ENCODE measurements around the gene FBXL17. TPM values are rescaled to one million over a fixed set of nuclear protein-coding genes. Genes with fewer than 3 reads are reported as not detected.

The FBXL17 gene
- total RNA-seq, 1 experiment from 2014 or later: 5.3 TPM

DNA sequence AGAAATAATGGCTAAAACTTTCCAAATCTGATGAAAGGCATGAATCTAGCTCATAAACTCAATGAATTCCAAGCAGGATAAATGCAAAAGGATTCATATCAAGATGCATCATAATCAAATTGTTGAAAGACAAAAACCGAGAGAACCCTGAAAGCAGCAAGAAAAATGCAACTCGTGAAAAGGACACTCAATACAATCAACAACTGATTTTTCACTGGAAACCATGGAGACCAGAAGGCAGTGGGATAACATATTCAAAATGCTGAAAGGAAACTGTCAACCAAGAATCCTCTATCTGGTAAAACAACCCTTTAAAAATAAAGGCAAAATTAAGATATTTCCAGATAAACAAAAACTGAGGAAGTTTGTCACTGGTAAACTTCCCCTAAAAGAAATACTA is 9.5 kb downstream of the FBXL17 start:
- no peaks in the 10 kb centered on the region for H3K27me3 ChIP-seq (ENCODE audit: insufficient read depth, low read length)
- no peaks in the 10 kb centered on the region for H3K23me2 ChIP-seq (ENCODE audit: insufficient read length, low read depth, low read length, poor library complexity, severe bottlenecking)
- H3K14ac ChIP-seq (ENCODE audit: insufficient read depth, low read length): no peak overlapping the region
- H3K27ac ChIP-seq (ENCODE audit: insufficient read length, low read depth, low read length): no peak overlapping the region
- H3K56ac ChIP-seq (ENCODE audit: insufficient read length, low read depth, low read length): no peak overlapping the region
- H2BK12ac ChIP-seq (ENCODE audit: insufficient read length, low read depth, low read length): no peak overlapping the region
- H3K79me1 ChIP-seq (ENCODE audit: insufficient read depth, low read depth, low read length, poor library complexity, severe bottlenecking): no peaks in the 10 kb centered on the region
- H3K9me3 ChIP-seq (ENCODE audit: control insufficient read depth, low read depth, low read length): peaks cover 5% of the 10 kb centered on the region
- Mint-ChIP-seq H3K27ac (no peak overlapping the region), H3K36me3 (ENCODE audit: insufficient read depth in 1 of 3, low read depth in 3 of 3) (peaks cover 28 to 42% (median 30%) of the 10 kb centered on the region in 3 experiments), H3K4me1 (no peaks in the 10 kb centered on the region; a peak in 1 of 4 replicates), H3K4me3 (no peak overlapping the region), H3K27me3 (ENCODE audit: low read depth) (no peaks in the 10 kb centered on the region), H3K9me3 (peaks cover 43 to 45% of the 10 kb centered on the region in 2 experiments)
- no peak overlapping the region for H2AFZ ChIP-seq (ENCODE audit: low read length)
- H2AK5ac ChIP-seq (ENCODE audit: insufficient read length, low read length): no peak overlapping the region
- DNase-seq: no peak
- H2BK15ac ChIP-seq (ENCODE audit: low read depth, low read length): no peak overlapping the region
- no peak overlapping the region for H3K4me2 ChIP-seq (ENCODE audit: insufficient read depth, insufficient read length, low read length)
- H4K91ac ChIP-seq (ENCODE audit: insufficient read length, low read depth, low read length): no peak overlapping the region
- no peak overlapping the region for H2BK20ac ChIP-seq (ENCODE audit: low read depth, low read length, poor library complexity, severe bottlenecking)
- no peak overlapping the region for H3K9ac ChIP-seq (ENCODE audit: extremely low read depth, insufficient read length, low read length)
- H3K79me2 ChIP-seq (ENCODE audit: insufficient read depth, low read length): no peaks in the 10 kb centered on the region; the same call in 1 of the 2 replicates
- no peaks in the 10 kb centered on the region for H3K4me1 ChIP-seq (ENCODE audit: insufficient read depth, low read length)
- no CpG with 5 or more reads among the region's 2 CpGs for WGBS (ENCODE audit: extremely low coverage, insufficient read length, low lambda C conversion rate)
- no peak overlapping the region for H3K18ac ChIP-seq (ENCODE audit: insufficient read length, low read depth, low read length)
- H3T11ph ChIP-seq (ENCODE audit: low read length): no peak overlapping the region
- TF ChIP-seq CTCF (conservative IDR thresholded peaks at IDR 0.05): no peak
- no peak overlapping the region for H4K5ac ChIP-seq (ENCODE audit: insufficient read length, low read depth, low read length)
- H4K20me1 ChIP-seq (ENCODE audit: control insufficient read depth, insufficient read depth, insufficient read length): no peaks in the 10 kb centered on the region
- H2BK120ac ChIP-seq (ENCODE audit: low read depth, low read length, poor library complexity, severe bottlenecking): no peak overlapping the region
- H2BK5ac ChIP-seq (ENCODE audit: insufficient read length, low read length): no peak overlapping the region
- H3K23ac ChIP-seq (ENCODE audit: insufficient read length, low read depth, low read length): no peak overlapping the region
- H4K8ac ChIP-seq (replicated peaks; ENCODE audit: insufficient read length, low read depth, low read length): no peak overlapping the region
- H3K4ac ChIP-seq (ENCODE audit: low read depth, low read length): no peak overlapping the region
